Activated CD4-positive, alpha-beta T cell treated with anti-CD3 and anti-CD28 coated beads, Interleukin-2, amount 50 U/mL, for 1 hour (primary cell): ENCODE results near the gene ACE.
"Not testable (repeated sequence)": the region's sequence is repeated elsewhere in the genome, so short reads cannot be mapped to it uniquely, and the experiment has no call there.

Experiments used
- DNase-seq: peaks from one replicate; pipeline ENCODE4 v3.0.0-alpha.2; 2020

ACE gene

DNA sequence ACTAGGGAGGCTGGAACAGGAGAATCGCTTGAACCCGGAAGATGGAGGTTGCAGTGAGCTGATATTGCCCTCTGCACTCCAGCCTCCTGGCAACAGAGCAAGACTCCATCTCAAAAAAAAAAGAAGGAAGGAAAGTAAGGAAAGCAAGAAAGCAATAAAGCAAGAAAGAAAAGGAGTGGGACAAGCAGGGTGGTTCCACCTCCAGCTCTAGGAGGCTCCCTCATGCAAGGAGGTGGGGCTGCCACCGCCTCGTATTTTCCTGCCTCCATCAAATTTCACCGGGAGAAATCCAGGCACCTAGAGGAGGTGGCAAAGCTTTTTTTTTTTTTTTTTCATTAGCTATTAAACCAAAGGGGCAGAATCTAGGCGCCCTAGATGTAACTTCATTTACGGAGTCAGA is 31.8 kb upstream of the ACE start:
- DNase-seq: no peak

DNA sequence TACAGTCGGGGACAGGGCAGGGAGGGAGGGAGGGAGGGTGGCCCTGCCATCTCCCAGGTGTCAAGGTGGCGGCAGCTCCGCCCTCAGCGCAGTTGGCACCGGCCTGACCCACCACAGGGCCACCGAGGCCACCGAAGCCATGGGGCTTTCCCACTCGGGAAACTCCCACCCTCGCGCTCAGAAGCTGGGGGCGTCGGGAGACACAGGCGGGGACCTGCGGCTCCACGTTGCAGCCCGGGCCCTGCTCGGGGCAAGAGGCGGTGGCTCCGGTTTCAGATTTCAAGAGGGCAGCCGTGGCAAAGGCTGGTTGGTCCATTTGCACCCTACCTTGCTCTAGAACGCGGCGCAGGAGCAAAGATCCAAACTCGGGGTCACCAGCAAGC is 31.3 kb upstream of the ACE start:
- DNase-seq: peak; percentile 55

GRCh38 chr17:63445954-63446752 is 30.7 kb upstream of the ACE start, which contains the start of gene CYB561:
Gene CYB561 (minus strand): TSS chr17:63446306. CDS start chr17:63437547, 8,759 bp downstream.
- DNase-seq: peak; percentile 62

DNA sequence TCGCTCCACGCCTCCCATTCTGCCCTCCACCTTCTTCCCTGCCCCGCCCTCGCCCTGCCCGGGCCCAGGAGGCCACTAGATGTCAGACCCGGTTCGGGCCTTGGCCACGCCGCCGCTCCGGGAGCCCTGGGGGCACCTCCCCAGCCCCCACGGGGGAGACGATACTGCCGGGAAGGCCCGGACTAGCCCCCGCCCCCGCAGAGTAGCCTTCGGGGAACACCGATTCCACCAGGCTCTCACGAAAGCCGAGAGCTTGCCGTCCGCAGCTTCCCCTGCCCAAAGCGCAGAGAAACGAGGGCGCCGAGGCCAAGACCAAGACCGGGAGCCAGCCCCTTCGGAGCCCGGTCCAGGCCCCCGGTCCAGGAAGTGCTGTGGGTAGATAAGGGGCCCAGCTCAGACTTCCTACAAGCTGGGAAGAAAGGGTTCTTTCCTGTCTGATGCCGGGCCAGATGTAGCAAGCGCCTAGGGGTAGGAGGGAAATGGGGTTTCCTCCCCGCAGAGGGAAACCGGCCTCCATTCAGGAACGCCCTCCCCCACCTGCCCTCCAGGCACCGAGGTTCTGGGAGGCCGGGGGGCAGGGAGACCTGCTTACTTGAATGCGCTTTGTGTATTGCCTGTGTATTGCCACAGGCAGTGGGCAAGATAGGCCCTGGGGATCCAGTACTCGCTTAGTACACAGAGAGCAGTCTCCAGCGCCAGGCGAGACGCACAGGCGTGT is 29.9 kb upstream of the ACE start:
- peak; percentile 37 for DNase-seq

GRCh38 chr17:63447471-63448009 is 29.3 kb upstream of the ACE start:
- DNase-seq: no peak

GRCh38 chr17:63448655-63449054 is 28.2 kb upstream of the ACE start:
- no peak for DNase-seq

- DNase-seq: no peak
These were observed 26.3 kb upstream of the ACE start for GRCh38 chr17:63450551-63450950.

GRCh38 chr17:63451150-63451549 is 25.7 kb upstream of the ACE start:
- no peak for DNase-seq

DNA sequence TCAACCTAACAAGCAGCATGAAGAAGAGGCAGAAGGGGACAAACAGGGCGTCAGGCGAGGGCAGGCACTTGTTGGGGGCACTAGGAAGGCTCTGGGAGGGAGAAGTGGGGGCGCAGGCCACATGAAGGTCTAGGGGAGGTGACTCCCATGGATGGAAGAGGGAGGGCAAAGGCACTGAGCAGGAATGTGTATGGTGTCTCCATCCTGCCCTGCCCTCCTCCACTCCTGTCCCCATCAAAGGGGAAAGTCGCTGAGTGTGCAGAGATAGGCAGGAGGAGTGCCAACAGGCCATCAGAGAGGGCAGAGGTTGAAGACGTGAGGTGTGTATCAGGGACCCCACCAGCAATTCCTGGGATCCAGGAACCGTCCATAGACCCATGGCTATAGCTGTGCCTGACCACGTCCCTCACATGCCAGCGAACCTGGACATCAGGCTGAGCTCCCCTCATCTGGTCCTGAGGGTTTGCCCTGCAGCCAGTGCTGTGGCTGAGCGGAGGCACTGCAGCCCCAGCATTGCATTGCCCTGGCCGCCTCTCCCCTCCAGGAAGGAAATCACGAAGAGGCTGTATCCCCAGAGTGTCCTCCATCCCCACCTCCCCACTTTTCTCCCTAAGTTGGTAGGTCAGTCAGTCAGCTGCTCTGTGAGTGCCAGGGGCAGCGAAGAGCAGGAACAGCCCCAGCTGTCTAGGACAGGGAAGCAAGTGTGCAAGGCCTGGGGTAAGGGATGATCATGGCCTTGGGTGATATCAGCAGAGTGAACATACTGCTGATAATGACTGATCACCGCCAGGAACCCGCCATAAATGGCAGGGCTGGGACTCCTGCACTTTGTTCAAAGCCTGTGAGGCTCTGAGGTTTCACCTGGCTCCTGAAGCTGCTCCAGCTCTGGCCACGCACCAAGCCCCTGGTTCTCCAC is 24.6 kb upstream of the ACE start:
- DNase-seq: no peak

GRCh38 chr17:63452962-63453551 is 23.8 kb upstream of the ACE start:
- DNase-seq: no peak

GRCh38 chr17:63454357-63454756 is 22.5 kb upstream of the ACE start:
- not testable (repeated sequence) for DNase-seq

DNA sequence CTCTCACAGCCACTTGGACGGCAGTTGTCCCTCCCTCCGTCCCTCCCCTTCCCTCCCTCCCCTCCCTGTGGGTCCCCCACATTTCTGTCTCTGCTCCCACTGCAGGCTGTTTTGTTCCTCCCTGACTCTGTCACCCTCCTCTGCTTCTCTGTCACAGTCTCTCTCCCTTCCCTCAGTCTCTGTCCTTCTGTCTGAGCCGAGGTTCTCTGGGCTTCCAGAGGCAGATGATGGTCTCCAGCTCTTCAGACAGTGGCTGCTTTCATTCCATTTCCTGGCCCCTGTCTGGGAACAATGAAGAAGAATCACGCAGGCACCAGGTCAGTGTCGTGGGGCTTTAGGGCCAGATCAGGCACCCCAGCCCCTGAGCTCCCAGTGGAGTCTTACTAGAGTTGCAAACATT is 21.9 kb upstream of the ACE start:
- DNase-seq: no peak

GRCh38 chr17:63455417-63455816 is 21.4 kb upstream of the ACE start:
- DNase-seq: no peak

DNA sequence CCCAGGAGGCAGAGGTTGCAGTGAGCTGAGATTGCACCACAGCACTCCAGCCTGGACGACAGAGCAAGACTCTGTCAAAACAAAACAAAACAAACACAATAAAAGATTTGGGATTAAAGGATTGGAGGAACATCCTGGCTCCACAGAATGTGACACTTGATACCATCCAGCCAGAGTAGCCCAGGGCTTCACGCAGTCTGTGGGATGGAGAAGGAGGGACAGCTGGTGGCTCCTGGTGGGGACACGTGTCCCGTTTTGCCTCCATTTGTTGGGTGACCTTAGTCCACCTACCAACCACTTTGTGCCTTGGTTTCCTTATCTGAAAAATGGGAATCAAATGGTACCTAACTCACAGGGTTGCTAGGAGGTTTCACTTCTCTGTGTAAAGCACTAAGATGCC is 18.4 kb upstream of the ACE start:
- DNase-seq: no peak

DNA sequence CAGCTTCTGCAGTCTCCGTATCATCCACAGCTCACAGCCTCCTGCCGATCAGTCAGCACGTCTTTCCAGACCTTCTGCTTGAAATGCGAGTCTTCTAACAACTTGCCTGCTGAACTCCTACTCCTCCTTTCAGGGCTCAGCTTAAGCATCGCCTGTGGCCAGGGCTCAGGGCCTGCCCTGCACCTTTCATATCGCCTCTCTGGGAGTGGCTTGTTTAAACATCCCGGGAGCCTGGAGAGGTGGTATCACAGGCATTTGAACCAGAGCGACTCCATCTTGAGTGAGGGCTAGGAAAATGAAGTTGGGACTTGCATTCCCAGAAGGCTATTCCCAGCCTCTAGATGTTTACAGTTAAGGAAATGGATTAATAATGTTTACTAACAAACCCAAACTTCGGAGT is 16.8 kb upstream of the ACE start:
- DNase-seq: no peak

GRCh38 chr17:63463771-63464170 is 13.1 kb upstream of the ACE start:
- DNase-seq: no peak

GRCh38 chr17:63464691-63465236 is 12.1 kb upstream of the ACE start:
- DNase-seq: no peak

DNA sequence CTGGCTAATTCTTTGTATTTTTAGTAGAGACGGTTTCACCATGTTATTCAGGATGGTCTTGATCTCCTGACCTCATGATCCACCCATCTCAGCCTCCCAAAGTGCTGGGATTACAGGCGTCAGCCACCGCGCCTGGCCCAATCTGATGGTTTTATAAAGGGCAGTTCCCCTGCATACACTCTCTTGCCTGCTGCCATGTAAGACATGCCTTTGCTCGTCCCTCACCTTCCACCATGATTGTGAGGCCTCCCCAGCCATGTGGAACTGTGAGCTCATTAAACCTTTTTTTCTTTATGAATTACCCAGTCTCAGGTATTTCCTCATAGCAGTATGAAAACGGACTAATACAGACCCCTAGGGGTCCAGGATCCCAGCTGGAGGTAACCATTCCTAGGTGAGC is 8.8 kb upstream of the ACE start:
- DNase-seq: not testable (repeated sequence)

- no peak for DNase-seq
These were observed 2.7 kb upstream of the ACE start for GRCh38 chr17:63474174-63474573.

DNA sequence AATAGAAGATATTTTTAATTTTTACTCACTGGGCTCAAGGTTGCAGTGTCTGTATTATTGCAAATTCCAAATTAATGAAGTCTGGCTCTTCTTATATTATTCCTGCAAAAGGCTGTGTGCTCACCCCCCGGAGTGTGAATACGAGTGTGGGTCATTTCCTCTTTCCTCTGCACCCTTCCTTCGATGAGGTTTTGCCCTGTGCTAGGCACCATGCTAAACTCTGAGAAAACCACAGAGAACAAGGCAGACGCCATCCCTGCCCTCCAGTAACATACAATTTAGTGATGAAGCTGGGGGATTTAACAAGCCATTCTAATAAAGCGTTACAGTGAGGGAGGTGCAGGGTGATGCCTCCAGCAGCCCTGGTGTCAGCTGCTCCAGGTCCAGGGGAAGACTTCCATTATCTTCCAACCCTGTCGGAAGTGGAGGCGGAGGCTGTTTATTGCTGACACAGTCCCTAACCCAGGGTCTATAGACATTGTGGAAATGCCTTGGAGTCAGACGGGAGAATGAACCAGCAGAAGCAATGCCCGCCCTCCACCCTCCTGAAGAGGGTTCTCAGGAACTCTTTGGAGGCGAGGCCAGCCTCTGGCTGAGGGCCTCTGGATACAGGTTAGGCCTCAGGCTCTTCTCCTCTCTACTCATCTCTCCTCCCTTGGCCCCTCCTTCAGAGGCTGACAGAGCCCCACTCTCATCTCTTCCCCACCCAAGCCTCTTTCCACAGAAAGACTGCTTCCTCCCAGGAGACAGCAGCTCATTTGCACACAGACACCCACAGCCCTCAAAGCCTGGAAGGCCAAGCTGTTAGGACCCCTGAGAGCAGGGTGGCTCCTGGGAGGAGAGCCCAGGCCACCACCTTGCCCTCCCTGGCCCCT is 2.0 kb upstream of the ACE start:
- no peak for DNase-seq
